ENCODE measurements around the gene MPPED2. TPM values are rescaled to one million over a fixed set of nuclear protein-coding genes. Genes with fewer than 3 reads are reported as not detected.
"Not testable (repeated sequence)": the region's sequence is repeated elsewhere in the genome, so short reads cannot be mapped to it uniquely, and the experiment has no call there.

MPPED2 gene
- total RNA-seq, 4 donors from 2014 or later, result 0.51 to 19.5 (median 9.3) TPM

- H3K9me3 ChIP-seq, result no peaks in the 10 kb centered on the region
- no peak for DNase-seq
- H3K27me3 ChIP-seq, result no peaks in the 10 kb centered on the region
- intact Hi-C loops (cut with DNase I; ENCODE audit: low total_unique reads), result no loop called here
- TF ChIP-seq, protein P1, sequence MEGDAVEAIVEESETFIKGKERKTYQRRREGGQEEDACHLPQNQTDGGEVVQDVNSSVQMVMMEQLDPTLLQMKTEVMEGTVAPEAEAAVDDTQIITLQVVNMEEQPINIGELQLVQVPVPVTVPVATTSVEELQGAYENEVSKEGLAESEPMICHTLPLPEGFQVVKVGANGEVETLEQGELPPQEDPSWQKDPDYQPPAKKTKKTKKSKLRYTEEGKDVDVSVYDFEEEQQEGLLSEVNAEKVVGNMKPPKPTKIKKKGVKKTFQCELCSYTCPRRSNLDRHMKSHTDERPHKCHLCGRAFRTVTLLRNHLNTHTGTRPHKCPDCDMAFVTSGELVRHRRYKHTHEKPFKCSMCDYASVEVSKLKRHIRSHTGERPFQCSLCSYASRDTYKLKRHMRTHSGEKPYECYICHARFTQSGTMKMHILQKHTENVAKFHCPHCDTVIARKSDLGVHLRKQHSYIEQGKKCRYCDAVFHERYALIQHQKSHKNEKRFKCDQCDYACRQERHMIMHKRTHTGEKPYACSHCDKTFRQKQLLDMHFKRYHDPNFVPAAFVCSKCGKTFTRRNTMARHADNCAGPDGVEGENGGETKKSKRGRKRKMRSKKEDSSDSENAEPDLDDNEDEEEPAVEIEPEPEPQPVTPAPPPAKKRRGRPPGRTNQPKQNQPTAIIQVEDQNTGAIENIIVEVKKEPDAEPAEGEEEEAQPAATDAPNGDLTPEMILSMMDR (IDR thresholded peaks at IDR 0.05), result no peak
- H3K27ac ChIP-seq, result no peak overlapping the region
- no peak overlapping the region for H3K4me3 ChIP-seq
- H3K36me3 ChIP-seq, result no peaks in the 10 kb centered on the region
- no peaks in the 10 kb centered on the region for H3K4me1 ChIP-seq
Observed at GRCh38 chr11:30566482-30566881, 19.7 kb downstream of the MPPED2 start.

- Histone ChIP-seq H3K4me1 (no peaks in the 10 kb centered on the region), H3K9me3 (no peaks in the 10 kb centered on the region), H3K27me3 (no peaks in the 10 kb centered on the region), H3K27ac (no peak overlapping the region), H3K36me3 (no peaks in the 10 kb centered on the region), H3K4me3 (no peak overlapping the region)
- DNase-seq, result no peak
- TF ChIP-seq, protein P1 (IDR thresholded peaks at IDR 0.05), result no peak
- TF ChIP-seq POLR2A (IDR thresholded peaks at IDR 0.05), result no peak
- intact Hi-C loops (cut with DNase I; ENCODE audit: low total_unique reads), result no loop called here
Observed at GRCh38 chr11:30565027-30565426, 21.1 kb downstream of the MPPED2 start.

DNA sequence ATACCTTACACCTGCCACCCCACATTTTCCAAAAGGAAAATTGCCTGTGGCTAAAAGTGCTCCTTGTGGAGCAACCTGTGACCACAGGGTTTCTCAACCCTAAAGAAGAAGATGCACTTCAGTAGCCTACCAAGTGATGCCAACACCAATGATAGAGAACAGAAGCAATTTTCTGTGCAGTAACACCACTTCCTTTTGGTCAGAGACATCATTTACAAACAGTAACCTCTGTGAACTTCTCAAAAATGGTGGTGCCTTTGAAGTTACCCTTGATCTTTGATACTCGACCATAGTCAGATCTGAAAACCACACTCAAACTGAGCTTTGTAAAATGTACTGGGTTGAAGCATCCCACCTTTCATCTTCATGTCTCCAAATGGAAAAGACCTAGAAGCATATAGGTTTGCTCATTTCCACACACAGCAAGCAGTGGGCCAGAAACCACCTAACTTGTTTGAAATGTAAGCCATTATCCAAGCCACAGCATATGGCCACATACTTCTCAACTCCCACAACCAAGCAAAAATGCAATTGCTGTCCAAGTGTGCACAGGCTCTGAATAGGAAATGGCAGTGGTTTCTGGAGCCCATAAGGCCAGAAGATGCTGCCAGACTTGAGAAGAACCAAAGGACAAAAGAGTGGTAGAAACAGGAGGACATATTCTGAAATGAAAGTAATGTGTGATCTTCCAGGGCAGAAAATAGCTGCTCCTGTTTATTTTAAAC, 24.3 kb downstream of the MPPED2 start:
- H3K9me3 ChIP-seq, result no peaks in the 10 kb centered on the region
- no peak for TF ChIP-seq POLR2A (IDR thresholded peaks at IDR 0.05)
- no peak overlapping the region for H3K27ac ChIP-seq
- no peak for DNase-seq
- no peaks in the 10 kb centered on the region for H3K36me3 ChIP-seq
- no peaks in the 10 kb centered on the region for H3K27me3 ChIP-seq
- H3K4me1 ChIP-seq, result no peaks in the 10 kb centered on the region
- H3K4me3 ChIP-seq, result no peak overlapping the region
- intact Hi-C loops (cut with DNase I; ENCODE audit: low total_unique reads), result no loop called here

GRCh38 chr11:30560206-30561106, 25.7 kb downstream of the MPPED2 start:
- intact Hi-C loops (cut with DNase I; ENCODE audit: low total_unique reads), result no loop called here
- Histone ChIP-seq H3K36me3 (no peaks in the 10 kb centered on the region), H3K27me3 (no peaks in the 10 kb centered on the region), H3K27ac (peak overlapping the region; percentile 46 to 84), H3K4me3 (peak overlapping the region; percentile 15 to 17), H3K4me1 (no peaks in the 10 kb centered on the region), H3K9me3 (no peaks in the 10 kb centered on the region)
- no peak for DNase-seq
- TF ChIP-seq, protein P1 (IDR thresholded peaks at IDR 0.05), result no peak
- no peak for TF ChIP-seq POLR2A (IDR thresholded peaks at IDR 0.05)

GRCh38 chr11:30559004-30559403, 27.1 kb downstream of the MPPED2 start:
- Histone ChIP-seq H3K4me3 (no peak overlapping the region), H3K27me3 (no peaks in the 10 kb centered on the region), H3K4me1 (no peaks in the 10 kb centered on the region), H3K9me3 (no peaks in the 10 kb centered on the region), H3K27ac (no peak overlapping the region), H3K36me3 (no peaks in the 10 kb centered on the region)
- TF ChIP-seq, protein P1 (IDR thresholded peaks at IDR 0.05), result no peak
- no peak for TF ChIP-seq POLR2A (IDR thresholded peaks at IDR 0.05)
- intact Hi-C loops (cut with DNase I; ENCODE audit: low total_unique reads), result no loop called here
- DNase-seq, result no peak

DNA sequence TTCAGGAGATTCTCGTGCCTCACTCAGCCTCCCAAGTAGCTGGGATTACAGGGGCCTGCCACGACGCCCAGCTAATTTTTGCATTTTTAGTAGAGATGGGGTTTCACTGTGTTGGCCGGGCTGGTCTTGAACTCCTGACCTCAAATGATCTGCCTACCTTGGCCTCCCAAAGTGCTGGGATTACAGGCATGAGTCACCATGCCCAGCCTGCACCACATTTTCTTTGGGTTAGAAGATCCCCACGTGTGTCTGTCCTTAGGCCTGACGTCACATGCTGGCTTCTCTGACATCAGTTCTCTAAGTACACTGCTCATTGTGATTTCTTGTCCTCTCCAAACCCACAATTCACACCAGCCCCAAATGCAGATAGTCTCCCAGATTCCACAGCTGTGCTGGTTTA, 31.6 kb downstream of the MPPED2 start:
- H3K27ac ChIP-seq; H3K27me3 ChIP-seq; H3K4me3 ChIP-seq; intact Hi-C loops (cut with DNase I; ENCODE audit: low total_unique reads); H3K9me3 ChIP-seq; H3K36me3 ChIP-seq; DNase-seq; H3K4me1 ChIP-seq: not testable (repeated sequence)
